Liver (tissue), 9 donors: Measurements from ENCODE around the gene TWIST2. TPM values are rescaled to one million over a fixed set of nuclear protein-coding genes. Genes with fewer than 3 reads are reported as not detected.

ENCODE experiments used
- DNase-seq: peaks from one replicate; pipeline ENCODE4 v3.0.0-alpha.2; 2017; ENCODE audit warnings: low spot score
- H3K27ac ChIP-seq, 2 donors: one replicate each; pipeline ENCODE4 v1.7.0; 2013; ENCODE audit warnings: inconsistent platforms in 2 of 2, low read length in 2 of 2, control low read depth in 1 of 2, low read depth in 1 of 2, mild to moderate bottlenecking in 1 of 2
- H3K27me3 ChIP-seq, 4 donors: one replicate each; pipeline versions ENCODE4 v1.6.1 to v1.7.0; 2013; ENCODE audit warnings: low read length in 3 of 4, inconsistent platforms in 1 of 4, mild to moderate bottlenecking in 1 of 4, moderate library complexity in 1 of 4; ENCODE audit not compliant: control insufficient read depth in 4 of 4, insufficient read depth in 4 of 4
- H3K36me3 ChIP-seq, 4 donors: one replicate each; pipeline versions ENCODE4 v1.6.1 to v1.7.0; 2013; ENCODE audit warnings: low read length in 3 of 4, mild to moderate bottlenecking in 3 of 4, low read depth in 1 of 4, moderate library complexity in 1 of 4; ENCODE audit not compliant: control insufficient read depth in 4 of 4, insufficient read depth in 3 of 4
- H3K4me1 ChIP-seq, 4 donors: one replicate each; pipeline versions ENCODE4 v1.6.1 to v1.7.0; 2013; ENCODE audit warnings: low read length in 3 of 4, mild to moderate bottlenecking in 3 of 4, moderate library complexity in 1 of 4; ENCODE audit not compliant: control insufficient read depth in 4 of 4, insufficient read depth in 4 of 4
- H3K4me3 ChIP-seq, 3 donors: one replicate each; pipeline versions ENCODE4 v1.6.1 to v1.7.0; 2013; ENCODE audit warnings: low read length in 3 of 3, control low read depth in 1 of 3, low read depth in 1 of 3, mild to moderate bottlenecking in 1 of 3
- H3K9ac ChIP-seq, 2 donors: one replicate each; pipeline ENCODE4 v1.7.0; 2013; ENCODE audit warnings: low read length in 2 of 2, mild to moderate bottlenecking in 2 of 2, moderate library complexity in 2 of 2, control low read depth in 1 of 2, low read depth in 1 of 2
- H3K9me3 ChIP-seq, 4 donors: one replicate each; pipeline versions ENCODE4 v1.6.1 to v1.7.0; 2013; ENCODE audit warnings: low read length in 3 of 4; ENCODE audit not compliant: control insufficient read depth in 4 of 4
- CTCF ChIP-seq: fragments of 150-350 bp; IDR thresholded peaks from 2 replicates; pipeline ENCODE4 v1.5.1; 2017; ENCODE audit warnings: improper control_type of control experiment, low read depth, low read length; ENCODE audit not compliant: missing input control
- RAD21 ChIP-seq, 2 donors: IDR thresholded peaks; 2 replicates each; pipeline ENCODE4 v1.6.1; 2016; ENCODE audit warnings: antibody characterized with exemption in 2 of 2, mild to moderate bottlenecking in 2 of 2
- REST ChIP-seq: IDR thresholded peaks from 2 replicates; pipeline ENCODE4 v1.6.1; 2016; ENCODE audit warnings: antibody characterized with exemption, mild to moderate bottlenecking
- ZBTB33 ChIP-seq: IDR thresholded peaks from 2 replicates; pipeline ENCODE4 v1.6.1; 2016; ENCODE audit warnings: antibody characterized with exemption
- WGBS: extraction: QIAGEN DNeasy Blood & Tissue Kit; methylation state at CpG from one replicate; pipeline ENCODE4 v1.1.7; 2013; 5-methylcytosine and 5-hydroxymethylcytosine counted together
- polyA plus RNA-seq, 2 donors: library from polyadenylated mRNA; stranded (reverse) in 1 of 2; unstranded in 1 of 2; fragments of 200-250 nt in 1 of 2; fragments of >200 nt in 1 of 2; fragmentation: Nextera tagmentation in 1 of 2; extraction: Ambion mirVana in 1 of 2; gene quantifications; one replicate each; pipeline versions ENCODE4 v1.2.1 to v1.2.3, GENCODE V29; 2013 to 2015
- total RNA-seq, 2 donors: library from RNA; depleted of rRNA; stranded (reverse); fragments of >200 nt; gene quantifications; one replicate each; pipeline ENCODE4 v1.2.3, GENCODE V29; 2014
- donor health status: healthy.
- donor health status: healthy.
- donor health status: healthy.
- donor health status: healthy.
- donor health status: healthy.

TWIST2 gene
- total and polyA plus RNA-seq, 4 donors = 0.17 to 0.20 (median 0.19) TPM; not detected in 1

- H3K36me3 ChIP-seq = no peaks in the 10 kb centered on the region
- DNase-seq = no peak
Observed at GRCh38 chr2:238884122-238884811, 36.4 kb downstream of the TWIST2 start.

More at GRCh38 chr2:238884122-238884811, 36.4 kb downstream of the TWIST2 start:
- H3K9ac ChIP-seq = no peak overlapping the region
- WGBS = 89% methylated on average over 19 of the region's 19 CpGs
- peaks cover 0 to 4% (median 1%) of the 10 kb centered on the region in 4 donors for H3K27me3 ChIP-seq
- no peak overlapping the region for H3K4me3 ChIP-seq
- H3K27ac ChIP-seq = no peak overlapping the region
- H3K4me1 ChIP-seq = no peaks in the 10 kb centered on the region
- TF ChIP-seq RAD21 (IDR thresholded peaks at IDR 0.05) (no peak), CTCF (no peak), REST (no peak), ZBTB33 (no peak)
- H3K9me3 ChIP-seq = no peaks in the 10 kb centered on the region
